Neural crest cell (in vitro differentiated cells): ENCODE measurements around the gene TAF6. TPM values are rescaled to one million over a fixed set of nuclear protein-coding genes. Genes with fewer than 3 reads are reported as not detected.

Source experiments
- DNase-seq: peaks from one replicate; pipeline ENCODE4 v3.0.0; 2021; ENCODE audit warnings: low read depth, mixed read lengths, low spot score
- H3K27ac Mint-ChIP-seq: one replicate; pipeline ENCODE4 v1.8.0; 2021; ENCODE audit warnings: mild to moderate bottlenecking, mixed read lengths; ENCODE audit not compliant: unreplicated experiment
- H3K27me3 Mint-ChIP-seq: 2 replicates; pipeline ENCODE4 v1.8.0; 2021; ENCODE audit warnings: low read depth, mild to moderate bottlenecking, mixed read lengths
- H3K36me3 Mint-ChIP-seq: 2 replicates; pipeline ENCODE4 v1.8.0; 2021; ENCODE audit warnings: low read depth, mild to moderate bottlenecking, mixed read lengths
- H3K4me1 Mint-ChIP-seq: 2 replicates; pipeline ENCODE4 v1.8.0; 2021; ENCODE audit warnings: mixed read lengths
- H3K4me3 Mint-ChIP-seq: one replicate; pipeline ENCODE4 v1.8.0; 2021; ENCODE audit warnings: mild to moderate bottlenecking, mixed read lengths
- H3K9me3 Mint-ChIP-seq: 2 replicates; pipeline ENCODE4 v1.8.0; 2021; ENCODE audit warnings: mixed read lengths
- microRNA-seq: library from miRNA; unstranded; fragments of <30 nt; microRNA quantifications from one replicate; pipeline ENCODE4, GENCODE V29; 2020
- total RNA-seq: library from RNA; stranded (reverse); gene quantifications from 2 replicates; pipeline ENCODE4 v1.2.1, GENCODE V29; 2021
- TF ChIP-seq, protein P1 (sequence below): fragments of 200-600 bp; sonication (generic); conservative IDR thresholded peaks from 2 replicates; pipeline ENCODE4 v1.5.0; 2021; ENCODE audit warnings: antibody characterized with exemption, mild to moderate bottlenecking

The TAF6 gene
- total RNA-seq, 1 donor from 2014 or later, result 88.9 TPM

DNA sequence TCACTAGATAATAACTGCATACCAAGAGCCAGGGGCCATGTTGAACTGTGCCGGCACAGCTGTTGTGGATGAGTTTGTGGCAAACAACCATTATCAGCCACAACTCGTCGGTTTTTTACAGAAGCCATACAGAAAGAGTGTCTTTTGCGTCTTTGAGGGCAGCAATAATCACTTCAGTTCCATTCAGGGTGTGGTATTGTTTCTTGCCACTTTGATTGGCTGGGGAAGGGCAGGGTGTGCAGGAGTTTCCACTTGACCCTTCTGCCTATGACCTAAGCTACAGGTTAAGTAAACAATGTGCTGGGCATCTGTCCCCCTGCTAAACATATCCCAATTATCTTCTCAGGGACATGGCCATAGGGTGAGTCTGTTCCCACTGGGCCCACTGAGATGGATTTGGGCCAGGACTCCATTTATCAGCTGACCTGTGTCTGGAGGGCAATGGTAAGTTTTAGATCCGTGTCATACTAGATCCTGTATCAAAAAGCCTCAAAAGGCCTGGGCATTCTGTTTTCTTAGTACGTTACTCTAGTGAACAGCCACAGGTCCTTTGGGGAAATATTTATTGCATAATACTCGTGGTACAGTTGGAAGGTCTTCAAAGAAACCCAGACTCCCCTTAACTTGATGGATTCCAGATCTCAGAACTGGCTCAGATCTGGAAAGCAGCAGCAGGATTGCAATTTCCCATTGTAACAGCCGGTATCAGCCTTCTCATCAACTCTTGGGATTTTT is 53.5 kb downstream of the TAF6 start:
- Mint-ChIP-seq H3K4me3 (peak overlapping the region; percentile 36), H3K27me3 (peaks cover 3% of the 10 kb centered on the region), H3K9me3 (peaks cover 5% of the 10 kb centered on the region), H3K36me3 (peaks cover 50% of the 10 kb centered on the region), H3K4me1 (peaks cover 5% of the 10 kb centered on the region), H3K27ac (no peak overlapping the region)
- no peak for DNase-seq
- TF ChIP-seq, protein P1, sequence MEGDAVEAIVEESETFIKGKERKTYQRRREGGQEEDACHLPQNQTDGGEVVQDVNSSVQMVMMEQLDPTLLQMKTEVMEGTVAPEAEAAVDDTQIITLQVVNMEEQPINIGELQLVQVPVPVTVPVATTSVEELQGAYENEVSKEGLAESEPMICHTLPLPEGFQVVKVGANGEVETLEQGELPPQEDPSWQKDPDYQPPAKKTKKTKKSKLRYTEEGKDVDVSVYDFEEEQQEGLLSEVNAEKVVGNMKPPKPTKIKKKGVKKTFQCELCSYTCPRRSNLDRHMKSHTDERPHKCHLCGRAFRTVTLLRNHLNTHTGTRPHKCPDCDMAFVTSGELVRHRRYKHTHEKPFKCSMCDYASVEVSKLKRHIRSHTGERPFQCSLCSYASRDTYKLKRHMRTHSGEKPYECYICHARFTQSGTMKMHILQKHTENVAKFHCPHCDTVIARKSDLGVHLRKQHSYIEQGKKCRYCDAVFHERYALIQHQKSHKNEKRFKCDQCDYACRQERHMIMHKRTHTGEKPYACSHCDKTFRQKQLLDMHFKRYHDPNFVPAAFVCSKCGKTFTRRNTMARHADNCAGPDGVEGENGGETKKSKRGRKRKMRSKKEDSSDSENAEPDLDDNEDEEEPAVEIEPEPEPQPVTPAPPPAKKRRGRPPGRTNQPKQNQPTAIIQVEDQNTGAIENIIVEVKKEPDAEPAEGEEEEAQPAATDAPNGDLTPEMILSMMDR, result no peak

DNA sequence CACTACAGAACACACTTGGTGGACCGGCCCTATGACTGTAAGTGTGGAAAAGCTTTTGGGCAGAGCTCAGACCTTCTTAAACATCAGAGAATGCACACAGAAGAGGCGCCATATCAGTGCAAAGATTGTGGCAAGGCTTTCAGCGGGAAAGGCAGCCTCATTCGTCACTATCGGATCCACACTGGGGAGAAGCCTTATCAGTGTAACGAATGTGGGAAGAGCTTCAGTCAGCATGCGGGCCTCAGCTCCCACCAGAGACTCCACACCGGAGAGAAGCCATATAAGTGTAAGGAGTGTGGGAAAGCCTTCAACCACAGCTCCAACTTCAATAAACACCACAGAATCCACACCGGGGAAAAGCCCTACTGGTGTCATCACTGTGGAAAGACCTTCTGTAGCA is 55.0 kb downstream of the TAF6 start:
- Mint-ChIP-seq H3K36me3 (peaks cover 42% of the 10 kb centered on the region), H3K4me3 (no peak overlapping the region), H3K9me3 (peaks cover 2% of the 10 kb centered on the region), H3K27me3 (peaks cover 3% of the 10 kb centered on the region), H3K27ac (no peak overlapping the region), H3K4me1 (peaks cover 5% of the 10 kb centered on the region)
- DNase-seq, result no peak
- TF ChIP-seq, protein P1, result no peak

DNA sequence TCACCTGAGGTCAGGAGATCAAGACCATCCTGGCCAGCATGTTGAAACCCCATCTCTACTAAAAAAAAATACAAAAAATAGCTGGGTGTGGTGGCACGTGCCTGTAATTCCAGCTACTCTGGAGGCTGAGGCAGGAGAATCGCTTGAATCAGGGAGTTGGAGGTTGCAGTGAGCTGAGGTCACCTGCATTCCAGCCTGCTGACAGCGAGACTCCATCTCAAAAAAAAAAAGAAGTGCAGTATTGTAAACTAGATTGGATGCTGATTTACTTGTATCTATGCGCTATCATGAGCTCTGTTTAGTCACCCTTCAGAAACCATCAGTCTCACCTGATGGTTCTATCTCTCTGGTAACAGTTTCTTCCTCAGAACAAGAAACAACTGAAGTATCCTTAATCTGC is 55.8 kb downstream of the TAF6 start:
- Mint-ChIP-seq H3K4me3 (no peak overlapping the region), H3K4me1 (peaks cover 5% of the 10 kb centered on the region), H3K9me3 (peaks cover 2% of the 10 kb centered on the region), H3K27me3 (peaks cover 3% of the 10 kb centered on the region), H3K36me3 (peaks cover 42% of the 10 kb centered on the region), H3K27ac (no peak overlapping the region)
- DNase-seq, result no peak
- TF ChIP-seq, protein P1, result no peak

DNA sequence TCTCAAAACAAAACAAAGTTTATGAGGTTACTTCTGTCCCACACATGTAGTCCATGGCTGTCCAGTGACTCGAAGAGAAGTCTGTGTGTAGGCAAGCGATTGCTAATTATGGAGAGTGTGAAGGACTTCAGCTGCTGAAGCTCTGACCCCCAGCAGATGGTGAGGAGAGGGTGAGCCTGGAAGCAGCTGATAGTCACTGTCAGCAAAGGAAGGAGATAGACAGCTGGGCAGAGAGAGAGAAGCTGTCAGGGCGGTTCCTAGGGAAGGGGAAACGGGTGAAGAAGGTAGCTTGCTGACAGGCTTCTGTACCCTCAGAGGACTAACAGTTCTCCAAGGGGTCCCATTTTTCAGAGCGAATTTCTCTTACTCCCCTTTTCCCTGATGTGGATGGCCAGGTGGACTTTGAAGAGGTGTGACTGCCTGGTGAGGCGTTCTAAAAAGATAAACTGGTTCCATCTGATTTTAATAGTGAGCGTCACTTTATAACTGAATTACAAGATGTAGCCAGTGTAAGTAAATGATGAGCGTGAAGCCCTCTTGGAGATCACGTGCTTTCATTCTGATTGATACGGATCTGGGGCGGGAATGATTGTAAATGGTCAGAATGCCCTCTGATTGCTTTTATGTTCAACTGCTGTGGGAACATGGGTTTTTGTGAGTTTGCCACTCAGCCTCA is 57.5 kb downstream of the TAF6 start:
- Mint-ChIP-seq H3K4me3 (no peak overlapping the region), H3K4me1 (peaks cover 5% of the 10 kb centered on the region), H3K27ac (no peak overlapping the region), H3K36me3 (peaks cover 36% of the 10 kb centered on the region), H3K27me3 (peaks cover 3% of the 10 kb centered on the region), H3K9me3 (no peaks in the 10 kb centered on the region)
- TF ChIP-seq, protein P1, result no peak
- no peak for DNase-seq

DNA sequence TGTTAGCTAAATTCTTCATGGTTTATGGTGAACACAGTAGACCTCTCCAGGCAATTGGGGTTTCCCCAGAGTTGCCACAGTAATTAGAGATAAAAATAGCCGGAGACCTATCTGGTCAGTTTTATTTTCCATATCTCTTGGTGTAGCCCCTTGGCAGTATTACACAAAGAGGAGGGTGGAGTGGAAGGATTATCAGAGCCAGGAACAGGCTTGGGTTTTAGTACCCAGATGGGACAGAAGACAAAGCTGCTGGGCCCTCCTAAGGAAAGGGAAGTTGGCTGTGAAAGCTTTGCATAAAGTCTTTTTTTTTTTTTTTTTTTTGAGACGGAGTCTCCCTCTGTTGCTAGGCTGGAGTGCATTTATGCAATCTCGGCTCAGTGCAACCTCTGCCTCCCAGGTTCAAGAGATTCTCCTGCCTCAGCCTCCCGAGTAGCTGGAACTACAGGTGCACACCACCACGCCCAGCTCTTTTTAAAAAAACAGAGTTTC is 59.9 kb downstream of the TAF6 start:
- Mint-ChIP-seq H3K27me3 (peaks cover 3% of the 10 kb centered on the region), H3K9me3 (no peaks in the 10 kb centered on the region), H3K4me1 (no peaks in the 10 kb centered on the region), H3K4me3 (no peak overlapping the region), H3K36me3 (peaks cover 25% of the 10 kb centered on the region), H3K27ac (no peak overlapping the region)
- no peak for DNase-seq
- TF ChIP-seq, protein P1, result no peak

Small RNA genes within 50 kb of the gene (microRNA-seq; reads per million reads assigned to microRNA genes)
- gene MIR106B (31,322 reads per million, percentile 99 among the genes with 10 or more reads in this experiment), gene MIR25 (2,747 reads per million, percentile 88 among the genes with 10 or more reads in this experiment), gene MIR4658 (not detected), gene MIR93 (66,061 reads per million, percentile 100 among the genes with 10 or more reads in this experiment)

Other genes starting within 250 kb of the TAF6 start
- 0.27 TPM in 1 of 2 replicates, not detected in the other for gene OR2AE1, start 242.3 kb downstream of the TAF6 start, total RNA-seq
- gene TRIM4, start 199.8 kb downstream of the TAF6 start, total RNA-seq, result 8.9 and 10.4 TPM in 2 replicates
- 0.28 and 0.45 TPM in 2 replicates for gene GJC3, start 189.7 kb downstream of the TAF6 start, total RNA-seq
- gene AZGP1, start 143.3 kb downstream of the TAF6 start, total RNA-seq, result 0.52 TPM in 1 of 2 replicates, not detected in the other
- gene ZKSCAN1, start 103.8 kb downstream of the TAF6 start, total RNA-seq, result 122 and 133 TPM in 2 replicates
- gene ZSCAN21, start 69.6 kb downstream of the TAF6 start, total RNA-seq, result 19.3 and 20.3 TPM in 2 replicates
- 67.1 and 72.3 TPM in 2 replicates for gene ZNF3, start 37.6 kb downstream of the TAF6 start, total RNA-seq
- 142 and 160 TPM in 2 replicates for gene COPS6, start 30.4 kb downstream of the TAF6 start, total RNA-seq
- 420 and 426 TPM in 2 replicates for gene MCM7, start 18.0 kb downstream of the TAF6 start, total RNA-seq
- gene AP4M1, start 17.7 kb downstream of the TAF6 start, total RNA-seq, result 22.6 and 23.6 TPM in 2 replicates
- 27.7 and 27.9 TPM in 2 replicates for gene CNPY4, start 276 bp upstream of the TAF6 start, total RNA-seq
- 2.1 and 2.4 TPM in 2 replicates for gene MBLAC1, start 7.6 kb upstream of the TAF6 start, total RNA-seq
- 134 and 135 TPM in 2 replicates for gene LAMTOR4, start 29.6 kb upstream of the TAF6 start, total RNA-seq
- gene TRAPPC14, start 39.4 kb upstream of the TAF6 start, total RNA-seq, result 32.0 and 33.9 TPM in 2 replicates
- 15.3 and 16.6 TPM in 2 replicates for gene GAL3ST4, start 49.3 kb upstream of the TAF6 start, total RNA-seq
- 97.8 and 106 TPM in 2 replicates for gene GPC2, start 58.0 kb upstream of the TAF6 start, total RNA-seq
- gene STAG3, start 58.6 kb upstream of the TAF6 start, total RNA-seq, result 1.1 and 1.9 TPM in 2 replicates
- gene PVRIG, start 100.6 kb upstream of the TAF6 start, total RNA-seq, result not detected in 2 replicates
- gene SPDYE3, start 188.3 kb upstream of the TAF6 start, total RNA-seq, result not detected in 2 replicates
- 36.5 and 36.6 TPM in 2 replicates for gene PILRB, start 238.8 kb upstream of the TAF6 start, total RNA-seq